Measurements from ENCODE around the gene PAX8.

- TF ChIP-seq REST (IDR thresholded peaks at IDR 0.05; ENCODE audit: low read depth) (no peak), EP300 (IDR thresholded peaks at IDR 0.05; ENCODE audit: borderline replicate concordance) (no peak), TCF12 (IDR thresholded peaks at IDR 0.05; ENCODE audit: low read depth) (no peak), CEBPB (IDR thresholded peaks at IDR 0.05) (no peak), RAD21 (IDR thresholded peaks at IDR 0.05; ENCODE audit: low read depth) (no peak), TAF1 (IDR thresholded peaks at IDR 0.05; ENCODE audit: low read depth) (no peak)
Observed at GRCh38 chr2:113227698-113228097, 51.0 kb downstream of the PAX8 start.
